T-helper 2 cell (primary cell): Measurements from ENCODE around the gene EXOSC1.
"Not testable (repeated sequence)": the region's sequence is repeated elsewhere in the genome, so short reads cannot be mapped to it uniquely, and the experiment has no call there.

ENCODE experiments used
- DNase-seq, 5 experiments: peaks; one replicate each; pipeline versions ENCODE4 v3.0.0 to v3.0.0-alpha.2; 2012 to 2022

The EXOSC1 gene

DNA sequence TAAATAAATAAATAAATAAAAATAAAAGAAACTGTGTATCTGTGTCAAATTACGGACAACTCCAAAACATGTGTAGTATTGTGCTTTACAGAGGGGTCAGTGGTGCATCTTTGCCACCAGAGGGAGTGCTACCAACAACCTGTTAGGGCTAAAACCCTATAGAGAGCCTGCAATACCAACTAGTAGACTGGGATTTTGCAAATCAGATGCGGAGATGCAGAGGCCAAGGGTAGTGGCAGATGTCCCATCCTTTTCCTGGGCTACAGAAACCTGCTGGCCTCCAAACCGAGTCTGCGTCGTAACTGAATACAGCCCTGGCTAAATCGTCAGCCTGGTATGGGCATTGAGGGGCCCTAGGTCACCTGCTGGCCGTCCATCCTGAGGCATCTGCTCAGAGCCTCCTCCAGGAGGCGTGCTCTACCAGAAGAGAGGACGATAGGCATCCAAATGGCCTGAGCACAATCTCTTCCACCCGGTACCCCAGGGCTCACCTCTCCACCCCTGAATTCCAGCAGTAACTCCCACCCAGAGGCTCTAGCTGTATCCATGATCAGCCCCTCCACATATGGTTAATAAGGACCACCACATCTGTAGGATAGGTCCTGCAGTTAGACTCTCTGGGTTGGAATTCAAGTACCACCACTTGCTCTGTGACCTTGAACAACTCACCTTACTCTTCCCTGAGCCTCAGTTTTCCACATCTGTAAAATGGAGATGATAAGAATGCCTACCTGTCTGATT lies 38.4 kb downstream of the EXOSC1 start:
- DNase-seq = peak in 4 of 5 experiments; percentile 24 to 86 (median 52)

DNA sequence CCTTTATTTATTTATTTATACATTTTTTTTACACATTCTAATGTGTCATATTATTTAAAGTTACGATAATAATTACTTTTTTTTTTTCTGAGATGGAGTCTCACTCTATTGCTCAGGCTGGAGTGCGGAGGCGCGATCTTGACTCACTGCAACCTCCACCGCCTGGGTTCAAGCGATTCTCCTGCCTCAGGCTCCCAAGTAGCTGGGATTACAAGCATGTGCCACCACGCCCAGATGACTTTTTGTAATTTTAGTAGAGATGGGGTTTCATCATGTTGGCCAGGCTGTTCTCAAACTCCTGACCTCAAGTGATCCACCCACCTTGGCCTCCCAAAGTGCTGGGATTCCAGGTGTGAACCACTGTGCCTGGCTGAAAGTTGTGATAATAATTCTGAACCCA lies 39.3 kb downstream of the EXOSC1 start:
- not testable (repeated sequence) for DNase-seq

DNA sequence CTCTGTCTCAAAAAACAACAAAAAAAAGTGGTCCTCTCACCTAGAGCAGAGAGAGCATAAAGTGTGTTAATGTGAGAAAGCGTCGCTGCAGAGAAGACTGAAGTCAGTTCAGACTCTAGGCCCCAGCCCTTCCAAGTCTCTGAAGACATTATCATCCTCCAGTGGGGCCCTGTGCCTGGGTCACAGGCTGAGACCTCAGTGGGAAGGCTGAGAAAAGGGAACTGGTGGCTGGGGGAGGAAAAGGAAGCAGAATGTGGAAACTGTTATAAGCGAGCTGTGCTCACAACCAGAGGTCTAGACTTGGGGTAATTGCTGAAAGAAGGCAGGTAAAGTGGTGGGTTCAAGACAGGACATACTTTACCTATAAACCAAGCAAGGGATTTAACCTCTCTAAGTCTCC lies 39.7 kb downstream of the EXOSC1 start:
- DNase-seq = no peak

DNA sequence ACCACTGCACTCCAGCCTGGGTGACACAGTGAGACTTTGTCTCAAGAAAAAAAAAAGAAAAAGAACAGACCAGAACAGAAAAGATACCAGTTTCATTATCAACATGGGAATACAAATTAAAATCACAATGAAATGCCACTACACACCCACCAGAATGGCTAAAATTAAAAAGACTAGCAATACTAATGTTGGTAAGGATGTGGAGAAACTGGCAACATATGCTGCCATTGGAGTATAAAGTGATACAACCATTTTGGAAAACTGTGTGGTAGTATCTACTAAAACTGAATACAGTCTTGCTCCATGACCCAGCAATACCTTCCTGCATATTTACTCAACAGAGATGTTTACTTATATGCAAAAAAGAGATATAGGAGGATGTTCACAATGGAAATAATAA lies 41.8 kb downstream of the EXOSC1 start:
- DNase-seq = no peak

DNA sequence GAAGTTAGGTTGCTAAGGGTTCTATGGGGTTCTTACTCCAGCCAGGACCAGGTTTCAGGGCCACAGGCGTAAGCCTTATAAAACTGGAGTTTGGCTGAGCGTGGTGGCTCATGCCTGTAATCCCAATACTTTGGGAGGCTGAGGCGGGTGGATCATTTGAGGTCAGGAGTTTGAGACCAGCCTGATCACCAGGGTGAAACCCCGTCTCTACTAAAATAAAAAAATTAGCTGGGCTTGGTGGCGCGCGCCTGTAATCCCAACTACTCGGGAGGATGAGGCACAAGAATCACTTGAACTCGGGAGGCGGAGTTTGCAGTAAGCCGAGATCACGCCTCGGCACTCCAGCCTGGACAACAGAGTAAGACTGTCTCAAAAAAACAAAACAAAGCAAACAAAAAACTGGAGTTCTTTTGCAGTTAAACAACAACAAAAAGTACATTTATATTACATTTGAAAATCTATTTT lies 44.3 kb downstream of the EXOSC1 start:
- no peak for DNase-seq

DNA sequence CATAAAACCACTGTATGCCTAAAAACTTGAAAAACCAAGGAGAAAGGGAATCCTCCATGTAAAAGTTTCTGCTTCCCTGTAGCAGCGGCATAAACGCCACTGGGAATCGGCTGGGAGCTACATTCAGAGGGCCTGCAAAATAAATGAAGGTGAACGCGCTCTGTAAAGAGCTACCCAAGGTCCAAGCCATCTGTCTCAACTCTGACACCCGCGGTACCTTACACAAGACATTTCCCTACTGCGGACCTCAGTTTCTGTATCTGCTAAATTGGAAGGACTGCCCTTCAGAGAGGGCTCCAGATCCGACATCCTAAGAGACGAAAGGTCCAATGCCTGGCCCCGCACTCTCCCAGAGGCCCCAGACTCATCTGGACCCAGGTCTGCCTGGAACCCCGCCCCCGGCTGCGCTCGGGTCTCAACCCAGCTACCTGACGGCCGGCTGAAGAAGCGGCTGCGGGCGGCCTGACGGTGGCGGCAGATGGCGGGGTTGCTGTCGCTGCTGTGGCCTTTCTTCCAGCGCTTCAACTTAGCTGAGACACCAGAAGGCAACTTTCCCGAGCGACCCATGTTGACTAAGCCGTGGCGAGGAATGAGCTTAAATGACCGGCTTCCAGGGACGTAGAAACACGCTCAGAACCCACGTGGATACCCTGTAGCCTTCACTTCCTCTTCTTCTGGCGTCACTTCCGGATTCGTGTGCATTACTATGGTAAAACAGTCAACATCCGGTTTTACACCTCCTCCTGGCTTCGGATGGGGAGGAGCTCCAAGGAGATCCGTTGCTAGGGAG lies 44.9 kb downstream of the EXOSC1 start, which contains the start of gene RRP12:
Gene RRP12, minus strand, starts transcription at position 676 of the 790 bp plus-strand sequence. Its CDS starts 109 bp downstream, at position 567.
- DNase-seq = peak; percentile 26 to 97 (median 79)

DNA sequence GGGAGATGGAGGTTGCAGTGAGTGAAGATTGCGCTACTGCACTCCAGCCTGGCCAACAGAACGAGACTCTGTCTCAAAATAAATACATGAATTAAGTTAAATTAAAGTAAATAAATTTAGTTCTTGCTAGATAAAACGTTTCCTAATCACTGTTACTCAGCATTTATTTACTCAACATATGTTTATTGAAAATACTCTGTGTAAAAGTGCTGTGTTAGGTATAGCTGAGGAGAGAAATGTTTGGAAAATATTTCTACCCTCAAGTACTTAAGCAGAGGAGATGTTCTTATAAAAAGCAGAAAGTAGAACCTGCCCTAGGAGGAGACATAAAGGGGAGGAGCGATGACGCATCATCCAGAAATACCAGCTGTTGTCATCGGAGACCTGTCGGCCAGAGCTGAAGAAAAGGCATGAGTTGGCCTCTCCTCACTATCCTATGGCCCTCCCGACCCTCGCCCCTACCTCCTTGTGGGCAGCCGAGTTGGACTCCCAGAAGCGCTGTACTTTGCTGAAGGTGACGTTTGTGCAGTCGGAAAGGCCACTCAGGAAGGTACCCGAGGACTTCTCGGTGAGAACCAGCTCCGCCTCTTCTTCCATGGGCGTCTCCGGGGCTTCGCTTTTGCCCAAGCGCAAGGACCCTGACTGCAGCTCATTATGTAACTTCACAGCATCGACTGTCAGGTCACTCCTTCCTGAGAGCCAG lies 45.8 kb downstream of the EXOSC1 start:
- peak in 2 of 5 experiments; percentile 24 to 39 for DNase-seq

DNA sequence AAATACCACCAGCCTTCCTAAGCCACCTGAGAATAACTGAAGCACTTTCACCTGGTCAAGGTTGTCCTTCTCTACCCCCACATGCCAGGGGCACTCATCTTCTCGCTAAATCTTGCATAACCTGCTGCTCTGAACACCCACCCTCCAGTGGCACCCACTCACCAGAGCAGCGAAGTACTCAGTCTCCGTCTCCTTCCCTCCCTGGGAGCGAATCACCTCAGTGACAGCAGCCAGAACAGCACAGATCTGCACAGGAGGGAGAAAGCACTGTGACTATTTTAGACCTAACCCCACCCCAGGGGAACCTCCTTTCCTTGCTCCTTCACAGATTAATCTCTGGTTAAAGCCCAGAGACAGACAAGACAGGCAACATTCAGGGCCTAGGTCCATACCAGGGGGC lies 49.8 kb downstream of the EXOSC1 start:
- DNase-seq = no peak

DNA sequence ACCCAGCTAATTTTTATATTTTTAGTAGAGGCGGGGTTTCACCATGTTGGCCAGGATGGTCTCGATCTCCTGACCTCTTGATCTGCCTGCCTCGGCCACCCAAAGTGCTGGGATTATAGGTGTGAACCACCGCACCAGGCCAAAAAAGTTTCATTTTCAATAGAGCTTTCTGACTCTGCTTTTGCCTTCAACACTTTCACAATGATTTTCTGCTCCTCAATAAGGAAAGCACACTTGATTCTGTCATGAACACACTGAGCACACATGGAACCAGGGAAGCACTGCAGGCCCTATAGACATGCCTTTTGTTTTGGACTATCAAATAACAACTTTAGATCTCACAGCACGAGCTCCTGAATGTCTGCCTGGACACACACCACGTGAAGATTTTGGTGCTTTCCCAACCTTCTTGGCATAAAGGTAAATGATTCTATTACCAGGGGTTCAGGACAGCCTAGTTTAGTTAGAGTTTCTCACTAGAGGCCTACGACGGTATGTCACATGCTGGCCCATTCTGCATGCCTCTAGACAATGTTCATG lies 52.7 kb downstream of the EXOSC1 start:
- no peak for DNase-seq

DNA sequence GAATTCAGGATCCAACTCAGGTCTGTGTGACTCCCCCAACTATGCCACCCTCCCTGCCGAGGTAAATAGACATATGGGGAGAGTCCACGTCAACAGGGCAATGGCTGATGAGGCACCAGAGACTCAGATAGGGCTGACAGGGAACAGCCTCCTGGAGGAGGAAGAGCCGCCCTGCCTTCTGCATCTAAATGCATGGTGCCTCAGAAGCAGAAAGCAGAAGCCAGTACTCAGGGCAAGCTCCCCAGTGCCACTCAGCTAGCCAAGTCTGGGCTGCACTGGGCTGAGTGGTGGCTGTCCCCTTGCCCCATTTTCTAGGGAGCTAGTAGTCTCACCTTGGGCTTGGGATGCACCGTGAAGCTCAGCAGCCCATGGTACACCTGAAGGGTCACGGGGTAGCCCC lies 55.7 kb downstream of the EXOSC1 start:
- DNase-seq = no peak

DNA sequence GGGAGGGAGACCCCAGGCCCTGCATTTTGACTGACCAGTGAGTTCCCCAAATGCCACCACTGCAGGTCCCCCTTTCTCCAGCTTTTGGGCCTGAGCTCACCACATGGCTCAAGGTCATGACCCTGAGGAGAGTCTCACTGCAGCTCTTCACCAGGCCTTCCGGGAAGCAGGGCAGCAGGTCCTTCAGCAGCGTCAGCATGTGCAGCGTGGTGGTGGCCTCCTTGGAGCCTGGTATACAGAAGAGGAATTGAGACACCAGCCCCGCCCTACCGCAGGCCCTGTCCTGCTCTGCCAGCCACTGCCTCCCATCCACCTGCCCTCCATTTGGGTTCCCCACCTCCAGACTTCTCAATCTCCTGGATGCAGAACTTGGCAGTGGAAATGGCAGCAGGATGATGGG lies 57.7 kb downstream of the EXOSC1 start:
- DNase-seq = no peak
